NCI-H82 (cell line): ENCODE results near the gene CENPM.

Experiments
- DNase-seq: peaks from one replicate; lab custom pipeline; 2025; lab: John Stamatoyannopoulos, UW

Gene CENPM

DNA sequence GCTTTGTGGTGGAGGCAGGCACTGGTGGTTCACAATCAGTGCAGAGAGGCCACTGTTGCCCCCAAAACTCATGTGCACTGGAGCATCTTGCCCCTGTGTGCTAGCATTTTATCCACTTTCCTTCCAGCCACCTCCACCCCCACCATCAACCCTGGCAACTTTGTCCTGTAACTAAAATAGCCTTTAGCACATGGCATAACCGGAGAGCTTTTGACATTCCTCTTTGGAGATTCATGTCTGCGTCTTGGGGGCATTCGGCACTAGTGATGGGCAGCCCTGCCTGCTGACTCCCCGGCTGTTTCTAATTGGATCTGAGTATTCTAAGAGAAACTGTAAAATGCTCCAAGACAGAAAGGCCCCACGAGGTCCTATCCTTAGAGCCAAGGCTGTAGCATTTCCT is 47.8 kb downstream of the CENPM start:
- no peak for DNase-seq

- no peak for DNase-seq
Measured at GRCh38 chr22:41898645-41899044, 48.3 kb downstream of the CENPM start.

- no peak for DNase-seq
Measured at GRCh38 chr22:41893591-41894375, 53.2 kb downstream of the CENPM start.

DNA sequence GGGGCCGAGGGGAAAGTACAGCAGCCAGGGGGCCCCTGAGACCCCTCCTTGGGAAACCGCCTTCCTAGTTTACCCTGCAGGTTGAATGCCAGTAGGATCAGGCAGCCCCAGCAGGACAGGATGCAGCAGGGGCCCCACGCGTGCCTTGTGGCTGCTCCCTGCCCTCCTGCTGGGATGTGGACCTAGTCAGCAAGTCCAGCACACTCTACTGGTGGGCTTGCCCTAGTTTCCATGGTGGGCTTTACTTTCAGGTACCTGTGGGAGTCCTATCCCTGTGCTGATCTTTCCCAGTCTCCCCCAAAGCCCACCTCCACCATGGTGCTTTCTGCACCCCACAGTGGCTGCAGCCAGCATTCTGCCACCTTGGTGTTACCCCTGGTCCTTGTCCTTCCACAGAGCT is 54.2 kb downstream of the CENPM start:
- no peak for DNase-seq

GRCh38 chr22:41891407-41891806 is 55.5 kb downstream of the CENPM start:
- no peak for DNase-seq
